ENCODE data around the gene ULBP1.

DNA sequence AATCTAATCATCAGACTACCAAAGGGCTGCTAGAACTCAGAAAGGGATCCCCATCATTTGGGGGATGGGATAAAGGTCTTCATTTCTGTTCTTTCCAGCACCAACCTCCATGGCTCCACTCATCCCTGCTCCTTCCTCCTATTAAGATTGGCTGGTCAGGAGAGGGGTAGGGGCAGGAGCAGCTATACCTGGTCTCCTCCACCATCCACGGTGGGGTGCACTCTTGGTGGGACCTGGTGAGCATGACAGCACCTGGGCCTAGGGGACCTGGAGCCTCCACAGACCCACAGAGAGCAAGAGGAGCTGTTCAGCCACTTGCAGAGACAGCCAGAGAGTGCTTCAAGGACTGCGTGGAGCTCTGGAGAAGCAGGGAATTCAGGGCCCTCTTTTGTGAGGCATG is 28.1 kb upstream of the ULBP1 start:
- TF ChIP-seq, protein P1, sequence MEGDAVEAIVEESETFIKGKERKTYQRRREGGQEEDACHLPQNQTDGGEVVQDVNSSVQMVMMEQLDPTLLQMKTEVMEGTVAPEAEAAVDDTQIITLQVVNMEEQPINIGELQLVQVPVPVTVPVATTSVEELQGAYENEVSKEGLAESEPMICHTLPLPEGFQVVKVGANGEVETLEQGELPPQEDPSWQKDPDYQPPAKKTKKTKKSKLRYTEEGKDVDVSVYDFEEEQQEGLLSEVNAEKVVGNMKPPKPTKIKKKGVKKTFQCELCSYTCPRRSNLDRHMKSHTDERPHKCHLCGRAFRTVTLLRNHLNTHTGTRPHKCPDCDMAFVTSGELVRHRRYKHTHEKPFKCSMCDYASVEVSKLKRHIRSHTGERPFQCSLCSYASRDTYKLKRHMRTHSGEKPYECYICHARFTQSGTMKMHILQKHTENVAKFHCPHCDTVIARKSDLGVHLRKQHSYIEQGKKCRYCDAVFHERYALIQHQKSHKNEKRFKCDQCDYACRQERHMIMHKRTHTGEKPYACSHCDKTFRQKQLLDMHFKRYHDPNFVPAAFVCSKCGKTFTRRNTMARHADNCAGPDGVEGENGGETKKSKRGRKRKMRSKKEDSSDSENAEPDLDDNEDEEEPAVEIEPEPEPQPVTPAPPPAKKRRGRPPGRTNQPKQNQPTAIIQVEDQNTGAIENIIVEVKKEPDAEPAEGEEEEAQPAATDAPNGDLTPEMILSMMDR (IDR thresholded peaks at IDR 0.05; ENCODE audit: poor library complexity), result no peak
- no peak for TF ChIP-seq EZH2phosphoT487 (IDR thresholded peaks at IDR 0.05; ENCODE audit: low read depth, severe bottlenecking, unreplicated experiment)
- TF ChIP-seq EZH2 (IDR thresholded peaks at IDR 0.05; ENCODE audit: borderline replicate concordance), result no peak

Data from hepatocyte (in vitro differentiated cells).